Right renal cortex interstitium (tissue), 3 donors: ENCODE measurements around the gene NCKIPSD. TPM values are rescaled to one million over a fixed set of nuclear protein-coding genes. Genes with fewer than 3 reads are reported as not detected.

ENCODE experiments used
- DNase-seq, 3 donors: peaks; one replicate each; pipeline ENCODE4 v3.0.0-alpha.2; 2013; ENCODE audit warnings: low read depth in 3 of 3, low spot score in 2 of 3
- polyA plus RNA-seq, 3 donors: library from polyadenylated mRNA; unstranded; fragments of 120-200 nt; gene quantifications; one replicate each; pipeline ENCODE4 v1.2.1, GENCODE V29; 2013; ENCODE audit not compliant: insufficient read length in 3 of 3

Gene NCKIPSD
- polyA plus RNA-seq, 3 donors = 13.6 to 18.8 (median 18.2) TPM

GRCh38 chr3:48679411-48680391 lies 6.0 kb downstream of the NCKIPSD start:
- DNase-seq = no peak

GRCh38 chr3:48678566-48679380 lies 6.9 kb downstream of the NCKIPSD start:
- DNase-seq = no peak

- DNase-seq = no peak
Measured at GRCh38 chr3:48678056-48678455, 7.7 kb downstream of the NCKIPSD start.

GRCh38 chr3:48674505-48674904 lies 11.2 kb downstream of the NCKIPSD start:
- no peak for DNase-seq

- DNase-seq = no peak
Measured at GRCh38 chr3:48672522-48672921, 13.2 kb downstream of the NCKIPSD start.

GRCh38 chr3:48664929-48665328 lies 20.8 kb downstream of the NCKIPSD start:
- no peak for DNase-seq

- no peak for DNase-seq
Measured at GRCh38 chr3:48664313-48664644, 21.4 kb downstream of the NCKIPSD start.

- DNase-seq = peak; percentile 76 to 91 (median 90)
Measured at GRCh38 chr3:48663489-48664312, 22.0 kb downstream of the NCKIPSD start.

GRCh38 chr3:48662753-48663488 lies 22.8 kb downstream of the NCKIPSD start, which contains the start of gene CELSR3:
Gene CELSR3 (minus strand): TSS chr3:48662886. CDS start chr3:48662634, 252 bp downstream.
- peak in 1 of 3 donors; percentile 51 for DNase-seq

GRCh38 chr3:48662145-48662752 lies 23.5 kb downstream of the NCKIPSD start:
- DNase-seq = no peak

- peak in 2 of 3 donors; percentile 46 to 51 for DNase-seq
Measured at GRCh38 chr3:48661501-48662144, 24.1 kb downstream of the NCKIPSD start.

- no peak for DNase-seq
Measured at GRCh38 chr3:48660800-48661400, 24.8 kb downstream of the NCKIPSD start.

GRCh38 chr3:48656841-48657281 lies 28.9 kb downstream of the NCKIPSD start:
- no peak for DNase-seq

GRCh38 chr3:48656061-48656840 lies 29.5 kb downstream of the NCKIPSD start:
- DNase-seq = peak in 2 of 3 donors; percentile 53 to 61

GRCh38 chr3:48655606-48656005 lies 30.1 kb downstream of the NCKIPSD start:
- DNase-seq = no peak

GRCh38 chr3:48655063-48655462 lies 30.7 kb downstream of the NCKIPSD start:
- DNase-seq = no peak

GRCh38 chr3:48652923-48653715 lies 32.6 kb downstream of the NCKIPSD start:
- DNase-seq = no peak
